MCF 10A (cell line): ENCODE measurements around the gene RNF180. TPM values are rescaled to one million over a fixed set of nuclear protein-coding genes. Genes with fewer than 3 reads are reported as not detected.

Source experiments
- BruUV-seq: library from RNA; stranded (reverse); fragments of 400-500 nt; replicated peaks from 2 replicates; lab custom pipeline; 2021; lab: Mats Ljungman, UMichigan
- CTCF ChIA-PET: fragments of 300-600 bp; sonication (Branson Sonifier 250); formaldehyde crosslinking; extraction: SDS; loops from one replicate; lab custom pipeline; 2021; ENCODE audit warnings: antibody characterized with exemption, inconsistent platforms; lab: Yijun Ruan, JAX
- POLR2A ChIA-PET: fragments of 300-600, 350-650 bp; sonication (Branson Sonifier 250); formaldehyde crosslinking; extraction: SDS; loops from one replicate; lab custom pipeline; 2020; ENCODE audit warnings: antibody characterized with exemption, inconsistent platforms; lab: Yijun Ruan, JAX
- DNase-seq: peaks from one replicate; pipeline ENCODE4 v3.0.0-alpha.2; 2018; ENCODE audit not compliant: unreplicated experiment
- H3K27ac Mint-ChIP-seq: one replicate; pipeline ENCODE4 v1.8.0; 2022; ENCODE audit warnings: mild to moderate bottlenecking, low read depth, mixed read lengths; ENCODE audit not compliant: unreplicated experiment
- H3K27me3 Mint-ChIP-seq: one replicate; pipeline ENCODE4 v1.8.0; 2022; ENCODE audit warnings: mixed read lengths; ENCODE audit not compliant: insufficient read depth, unreplicated experiment
- H3K36me3 Mint-ChIP-seq: one replicate; pipeline ENCODE4 v1.8.0; 2022; ENCODE audit warnings: mild to moderate bottlenecking, moderate library complexity, mixed read lengths; ENCODE audit not compliant: insufficient read depth, unreplicated experiment
- H3K4me1 Mint-ChIP-seq: one replicate; pipeline ENCODE4 v1.8.0; 2022; ENCODE audit warnings: mixed read lengths; ENCODE audit not compliant: insufficient read depth, unreplicated experiment
- H3K4me3 Mint-ChIP-seq: one replicate; pipeline ENCODE4 v1.8.0; 2022; ENCODE audit warnings: mild to moderate bottlenecking, moderate library complexity, mixed read lengths; ENCODE audit not compliant: unreplicated experiment
- H3K9me3 Mint-ChIP-seq: one replicate; pipeline ENCODE4 v1.8.0; 2022; ENCODE audit warnings: mixed read lengths; ENCODE audit not compliant: unreplicated experiment
- intact Hi-C: fragments of 100-400 bp; cut with micrococcal nuclease; formaldehyde crosslinking; loops from 2 replicates; pipeline ENCODE4 v1.14.1; 2022
- total RNA-seq: library from RNA; stranded (reverse); gene quantifications from 2 replicates; pipeline ENCODE4 v1.2.3, GENCODE V29; 2022
- TF ChIP-seq, protein P1 (sequence below): fragments of 200-600 bp; IDR thresholded peaks from one replicate; pipeline ENCODE4 v1.8.0; 2022; ENCODE audit warnings: antibody characterized with exemption, mild to moderate bottlenecking; ENCODE audit not compliant: unreplicated experiment

RNF180 gene
- total RNA-seq, 1 experiment from 2014 or later = 6.0 TPM

DNA sequence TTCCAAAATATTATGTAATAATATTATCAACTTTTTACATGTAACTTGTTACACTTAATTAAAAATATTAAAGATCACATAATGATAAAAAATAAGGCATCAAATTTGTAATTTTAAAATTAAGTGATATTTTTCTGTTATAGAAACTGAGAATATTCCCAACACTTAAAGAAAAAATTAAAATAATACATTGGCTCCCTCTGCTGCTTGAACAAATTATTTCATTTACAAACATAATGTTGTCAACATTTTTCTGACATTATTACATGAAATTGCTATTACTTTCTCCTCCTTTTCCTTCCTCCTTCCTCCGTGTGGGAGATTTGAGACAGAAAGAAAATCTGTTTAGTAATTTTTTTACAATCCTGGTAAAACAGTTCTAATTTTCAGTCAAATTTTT, 42.3 kb downstream of the RNF180 start:
- intact Hi-C loops = loop anchor here (1.0 to 10.0 kb wide), 4 partner anchors 60 to 1083 kb away; no protein-coding TSS in a partner anchor
- Mint-ChIP-seq H3K4me3 (no peak overlapping the region), H3K27ac (no peak overlapping the region), H3K4me1 (peaks cover 24% of the 10 kb centered on the region), H3K27me3 (no peaks in the 10 kb centered on the region), H3K9me3 (no peaks in the 10 kb centered on the region), H3K36me3 (peaks cover 4% of the 10 kb centered on the region)
- CTCF ChIA-PET = interaction anchor here (0.7 to 9.9 kb wide), 11 partner anchors 21 to 558 kb away, joined by 3 to 157 read pairs (median 4); no protein-coding TSS in a partner anchor
- TF ChIP-seq, protein P1, sequence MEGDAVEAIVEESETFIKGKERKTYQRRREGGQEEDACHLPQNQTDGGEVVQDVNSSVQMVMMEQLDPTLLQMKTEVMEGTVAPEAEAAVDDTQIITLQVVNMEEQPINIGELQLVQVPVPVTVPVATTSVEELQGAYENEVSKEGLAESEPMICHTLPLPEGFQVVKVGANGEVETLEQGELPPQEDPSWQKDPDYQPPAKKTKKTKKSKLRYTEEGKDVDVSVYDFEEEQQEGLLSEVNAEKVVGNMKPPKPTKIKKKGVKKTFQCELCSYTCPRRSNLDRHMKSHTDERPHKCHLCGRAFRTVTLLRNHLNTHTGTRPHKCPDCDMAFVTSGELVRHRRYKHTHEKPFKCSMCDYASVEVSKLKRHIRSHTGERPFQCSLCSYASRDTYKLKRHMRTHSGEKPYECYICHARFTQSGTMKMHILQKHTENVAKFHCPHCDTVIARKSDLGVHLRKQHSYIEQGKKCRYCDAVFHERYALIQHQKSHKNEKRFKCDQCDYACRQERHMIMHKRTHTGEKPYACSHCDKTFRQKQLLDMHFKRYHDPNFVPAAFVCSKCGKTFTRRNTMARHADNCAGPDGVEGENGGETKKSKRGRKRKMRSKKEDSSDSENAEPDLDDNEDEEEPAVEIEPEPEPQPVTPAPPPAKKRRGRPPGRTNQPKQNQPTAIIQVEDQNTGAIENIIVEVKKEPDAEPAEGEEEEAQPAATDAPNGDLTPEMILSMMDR = peak; percentile 43
- POLR2A ChIA-PET = interaction anchor here (0.7 to 1.2 kb wide), 3 partner anchors 60 to 62 kb away, joined by 3 read pairs; no protein-coding TSS in a partner anchor
- BruUV-seq = no TSS peak
- peak; percentile 34 for DNase-seq

- no peak overlapping the region for H3K27ac Mint-ChIP-seq
- TF ChIP-seq, protein P1 = no peak
- H3K4me1 Mint-ChIP-seq = peaks cover 24% of the 10 kb centered on the region
- H3K4me3 Mint-ChIP-seq = no peak overlapping the region
- H3K36me3 Mint-ChIP-seq = peaks cover 4% of the 10 kb centered on the region
- CTCF ChIA-PET = interaction anchor here (0.6 to 9.9 kb wide), 5 partner anchors 43 to 808 kb away, joined by 3 to 157 read pairs (median 3); no protein-coding TSS in a partner anchor
- POLR2A ChIA-PET = interaction anchor here (0.7 kb wide), 1 partner anchor 8 kb away, joined by 3 read pairs; no protein-coding TSS in a partner anchor
- intact Hi-C loops = loop anchor here (5.0 to 10.0 kb wide), 2 partner anchors 807 to 1085 kb away; no protein-coding TSS in a partner anchor
- H3K27me3 Mint-ChIP-seq = no peaks in the 10 kb centered on the region
- H3K9me3 Mint-ChIP-seq = no peaks in the 10 kb centered on the region
- BruUV-seq = no TSS peak
- DNase-seq = no peak
Observed at GRCh38 chr5:64209353-64209752, 43.7 kb downstream of the RNF180 start.

- ChIA-PET CTCF (interaction anchor here (0.7 to 9.9 kb wide), 5 partner anchors 8 to 402 kb away, joined by 3 to 157 read pairs (median 4); no protein-coding TSS in a partner anchor), POLR2A (interaction anchor here (0.6 to 0.7 kb wide), 3 partner anchors 39 to 1271 kb away, joined by 3 read pairs; partner anchors contain the start of gene ADAMTS6)
- DNase-seq = peak; percentile 81
- peaks cover 24% of the 10 kb centered on the region for H3K4me1 Mint-ChIP-seq
- TF ChIP-seq, protein P1 = no peak
- intact Hi-C loops = loop anchor here (1.0 kb wide), 1 partner anchor 248 kb away; no protein-coding TSS in a partner anchor
- H3K4me3 Mint-ChIP-seq = no peak overlapping the region
- BruUV-seq = no TSS peak
- peaks cover 4% of the 10 kb centered on the region for H3K36me3 Mint-ChIP-seq
- no peaks in the 10 kb centered on the region for H3K27me3 Mint-ChIP-seq
- H3K9me3 Mint-ChIP-seq = no peaks in the 10 kb centered on the region
- no peak overlapping the region for H3K27ac Mint-ChIP-seq
Observed at GRCh38 chr5:64210866-64211265, 45.2 kb downstream of the RNF180 start.

DNA sequence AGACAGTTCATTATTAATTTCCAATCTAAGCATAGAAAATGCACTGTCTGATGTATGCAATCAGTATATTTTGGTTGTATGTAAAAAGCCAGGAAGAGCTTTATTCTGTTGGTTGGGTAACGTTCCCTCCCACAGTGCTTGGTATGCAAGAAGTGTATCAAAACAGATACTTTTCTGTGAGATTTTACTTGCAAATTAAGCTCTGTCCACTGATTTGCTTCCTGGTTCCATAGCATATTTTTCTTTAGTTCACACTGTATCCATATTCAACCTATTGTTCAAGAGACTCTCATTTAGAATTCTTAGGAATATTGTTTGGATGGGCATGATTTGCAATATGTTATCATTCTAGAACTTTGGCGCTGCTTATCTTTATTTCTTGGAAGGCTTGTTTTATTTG, 47.4 kb downstream of the RNF180 start:
- CTCF ChIA-PET = interaction anchor here (1.6 to 9.9 kb wide), 2 partner anchors 16 to 64 kb away, joined by 10 to 157 read pairs; no protein-coding TSS in a partner anchor
- Mint-ChIP-seq H3K27ac (no peak overlapping the region), H3K36me3 (peaks cover 4% of the 10 kb centered on the region), H3K4me1 (peaks cover 18% of the 10 kb centered on the region), H3K27me3 (no peaks in the 10 kb centered on the region), H3K4me3 (no peak overlapping the region), H3K9me3 (no peaks in the 10 kb centered on the region)
- DNase-seq = no peak
- no TSS peak for BruUV-seq
- TF ChIP-seq, protein P1 = no peak
- POLR2A ChIA-PET = no interaction called here
- intact Hi-C loops = no loop called here
